ENCODE measurements around the gene ZNF181.

- TF ChIP-seq, protein P1, sequence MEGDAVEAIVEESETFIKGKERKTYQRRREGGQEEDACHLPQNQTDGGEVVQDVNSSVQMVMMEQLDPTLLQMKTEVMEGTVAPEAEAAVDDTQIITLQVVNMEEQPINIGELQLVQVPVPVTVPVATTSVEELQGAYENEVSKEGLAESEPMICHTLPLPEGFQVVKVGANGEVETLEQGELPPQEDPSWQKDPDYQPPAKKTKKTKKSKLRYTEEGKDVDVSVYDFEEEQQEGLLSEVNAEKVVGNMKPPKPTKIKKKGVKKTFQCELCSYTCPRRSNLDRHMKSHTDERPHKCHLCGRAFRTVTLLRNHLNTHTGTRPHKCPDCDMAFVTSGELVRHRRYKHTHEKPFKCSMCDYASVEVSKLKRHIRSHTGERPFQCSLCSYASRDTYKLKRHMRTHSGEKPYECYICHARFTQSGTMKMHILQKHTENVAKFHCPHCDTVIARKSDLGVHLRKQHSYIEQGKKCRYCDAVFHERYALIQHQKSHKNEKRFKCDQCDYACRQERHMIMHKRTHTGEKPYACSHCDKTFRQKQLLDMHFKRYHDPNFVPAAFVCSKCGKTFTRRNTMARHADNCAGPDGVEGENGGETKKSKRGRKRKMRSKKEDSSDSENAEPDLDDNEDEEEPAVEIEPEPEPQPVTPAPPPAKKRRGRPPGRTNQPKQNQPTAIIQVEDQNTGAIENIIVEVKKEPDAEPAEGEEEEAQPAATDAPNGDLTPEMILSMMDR (IDR thresholded peaks at IDR 0.05; ENCODE audit: poor library complexity): no peak
- TF ChIP-seq EZH2phosphoT487 (IDR thresholded peaks at IDR 0.05; ENCODE audit: low read depth, severe bottlenecking, unreplicated experiment) (no peak), EZH2 (IDR thresholded peaks at IDR 0.05; ENCODE audit: borderline replicate concordance) (no peak)
Observed at GRCh38 chr19:34692549-34692948, 41.5 kb upstream of the ZNF181 start.

All from hepatocyte (in vitro differentiated cells).